ENCODE results near the gene NACC1. TPM values are rescaled to one million over a fixed set of nuclear protein-coding genes. Genes with fewer than 3 reads are reported as not detected.

Gene NACC1
- total and polyA plus RNA-seq, 2 of the 13 experiments (the other 11 are each of a cell fraction or from before 2014, with no cell fraction given) = 31.8 to 42.3 TPM

DNA sequence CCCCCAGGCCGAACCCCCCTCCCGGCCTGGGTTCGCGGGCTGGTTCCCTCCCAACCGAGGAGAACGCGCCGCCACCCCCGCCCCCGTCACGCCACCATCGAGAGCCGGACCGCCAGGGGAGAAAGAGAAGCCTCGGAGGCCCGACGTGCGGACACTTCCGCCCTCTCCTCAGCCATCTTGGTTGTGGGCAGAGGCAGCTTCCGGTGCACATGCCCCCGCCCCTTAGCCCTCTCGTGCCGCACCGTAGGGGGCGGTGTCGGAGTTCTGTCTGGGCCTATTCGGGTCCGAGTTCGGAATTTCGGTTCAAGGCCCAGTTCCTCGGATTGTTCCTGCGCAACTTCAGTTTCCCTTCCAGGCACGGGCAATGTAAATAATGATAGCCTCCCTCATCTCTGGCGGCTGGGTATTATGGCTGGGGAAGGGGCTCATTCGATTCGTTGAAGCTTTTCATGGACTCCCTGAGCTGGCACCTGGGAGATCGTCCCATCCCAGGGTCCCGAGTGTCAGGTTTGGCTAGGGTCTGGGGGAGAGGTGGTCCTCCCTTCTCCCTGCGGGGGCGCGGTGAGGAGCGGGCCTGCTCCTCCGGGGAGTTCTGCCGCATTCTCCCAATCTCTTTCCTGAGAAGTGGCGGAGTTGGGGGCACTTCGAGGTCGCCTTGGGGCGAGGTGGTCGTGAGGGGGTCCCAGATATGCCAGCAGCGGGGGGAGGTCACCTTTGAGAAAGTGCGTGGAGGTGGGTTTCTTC, 32.3 kb downstream of the NACC1 start, which contains the start of the genes IER2 and STX10 (continued):
- TF ChIP-seq ZNF784 (CRISPR knock-in tag; IDR thresholded peaks at IDR 0.05; ENCODE audit: borderline replicate concordance) (no peak; the same call in 1 of the 2 replicates), ZSCAN22 (CRISPR knock-in tag; IDR thresholded peaks at IDR 0.05) (no peak), TOPORS (CRISPR knock-in tag; IDR thresholded peaks at IDR 0.05) (peak; percentile 69; the same call in 1 of the 2 replicates), ZNF576 (CRISPR knock-in tag; IDR thresholded peaks at IDR 0.05) (no peak), USF2 (IDR thresholded peaks at IDR 0.05; ENCODE audit: low read depth, low read length) (no peak), USF2 (CRISPR knock-in tag; IDR thresholded peaks at IDR 0.05; ENCODE audit: borderline replicate concordance) (no peak; the same call in 1 of the 2 replicates), TP53 (CRISPR knock-in tag; conservative IDR thresholded peaks at IDR 0.05) (no peak), RNF2 (conservative IDR thresholded peaks at IDR 0.05; ENCODE audit: low read depth) (no peak), PAX8 (CRISPR knock-in tag; IDR thresholded peaks at IDR 0.05; ENCODE audit: borderline replicate concordance) (no peak), BRD4 (CRISPR knock-in tag; IDR thresholded peaks at IDR 0.05) (no peak), ZNF317 (CRISPR knock-in tag; IDR thresholded peaks at IDR 0.05) (peak; percentile 54; the same call in 1 of the 2 replicates), HOXA3 (CRISPR knock-in tag; IDR thresholded peaks at IDR 0.05) (peak; percentile 95), EHMT2 (IDR thresholded peaks at IDR 0.05; ENCODE audit: borderline replicate concordance, low read depth, low read length) (no peak), AKAP8 (CRISPR knock-in tag; IDR thresholded peaks at IDR 0.05) (no peak), MXD4 (CRISPR knock-in tag; IDR thresholded peaks at IDR 0.05) (peak; percentile 81; the same call in 1 of the 2 replicates), ZNF207 (IDR thresholded peaks at IDR 0.05; ENCODE audit: borderline replicate concordance) (no peak), ZKSCAN5 (CRISPR knock-in tag; IDR thresholded peaks at IDR 0.05) (no peak), SIX4 (CRISPR knock-in tag; IDR thresholded peaks at IDR 0.05) (0 out of 2 replicates have a peak, but pooled peaks have one; percentile 39)
- TF ChIP-seq, protein P1, sequence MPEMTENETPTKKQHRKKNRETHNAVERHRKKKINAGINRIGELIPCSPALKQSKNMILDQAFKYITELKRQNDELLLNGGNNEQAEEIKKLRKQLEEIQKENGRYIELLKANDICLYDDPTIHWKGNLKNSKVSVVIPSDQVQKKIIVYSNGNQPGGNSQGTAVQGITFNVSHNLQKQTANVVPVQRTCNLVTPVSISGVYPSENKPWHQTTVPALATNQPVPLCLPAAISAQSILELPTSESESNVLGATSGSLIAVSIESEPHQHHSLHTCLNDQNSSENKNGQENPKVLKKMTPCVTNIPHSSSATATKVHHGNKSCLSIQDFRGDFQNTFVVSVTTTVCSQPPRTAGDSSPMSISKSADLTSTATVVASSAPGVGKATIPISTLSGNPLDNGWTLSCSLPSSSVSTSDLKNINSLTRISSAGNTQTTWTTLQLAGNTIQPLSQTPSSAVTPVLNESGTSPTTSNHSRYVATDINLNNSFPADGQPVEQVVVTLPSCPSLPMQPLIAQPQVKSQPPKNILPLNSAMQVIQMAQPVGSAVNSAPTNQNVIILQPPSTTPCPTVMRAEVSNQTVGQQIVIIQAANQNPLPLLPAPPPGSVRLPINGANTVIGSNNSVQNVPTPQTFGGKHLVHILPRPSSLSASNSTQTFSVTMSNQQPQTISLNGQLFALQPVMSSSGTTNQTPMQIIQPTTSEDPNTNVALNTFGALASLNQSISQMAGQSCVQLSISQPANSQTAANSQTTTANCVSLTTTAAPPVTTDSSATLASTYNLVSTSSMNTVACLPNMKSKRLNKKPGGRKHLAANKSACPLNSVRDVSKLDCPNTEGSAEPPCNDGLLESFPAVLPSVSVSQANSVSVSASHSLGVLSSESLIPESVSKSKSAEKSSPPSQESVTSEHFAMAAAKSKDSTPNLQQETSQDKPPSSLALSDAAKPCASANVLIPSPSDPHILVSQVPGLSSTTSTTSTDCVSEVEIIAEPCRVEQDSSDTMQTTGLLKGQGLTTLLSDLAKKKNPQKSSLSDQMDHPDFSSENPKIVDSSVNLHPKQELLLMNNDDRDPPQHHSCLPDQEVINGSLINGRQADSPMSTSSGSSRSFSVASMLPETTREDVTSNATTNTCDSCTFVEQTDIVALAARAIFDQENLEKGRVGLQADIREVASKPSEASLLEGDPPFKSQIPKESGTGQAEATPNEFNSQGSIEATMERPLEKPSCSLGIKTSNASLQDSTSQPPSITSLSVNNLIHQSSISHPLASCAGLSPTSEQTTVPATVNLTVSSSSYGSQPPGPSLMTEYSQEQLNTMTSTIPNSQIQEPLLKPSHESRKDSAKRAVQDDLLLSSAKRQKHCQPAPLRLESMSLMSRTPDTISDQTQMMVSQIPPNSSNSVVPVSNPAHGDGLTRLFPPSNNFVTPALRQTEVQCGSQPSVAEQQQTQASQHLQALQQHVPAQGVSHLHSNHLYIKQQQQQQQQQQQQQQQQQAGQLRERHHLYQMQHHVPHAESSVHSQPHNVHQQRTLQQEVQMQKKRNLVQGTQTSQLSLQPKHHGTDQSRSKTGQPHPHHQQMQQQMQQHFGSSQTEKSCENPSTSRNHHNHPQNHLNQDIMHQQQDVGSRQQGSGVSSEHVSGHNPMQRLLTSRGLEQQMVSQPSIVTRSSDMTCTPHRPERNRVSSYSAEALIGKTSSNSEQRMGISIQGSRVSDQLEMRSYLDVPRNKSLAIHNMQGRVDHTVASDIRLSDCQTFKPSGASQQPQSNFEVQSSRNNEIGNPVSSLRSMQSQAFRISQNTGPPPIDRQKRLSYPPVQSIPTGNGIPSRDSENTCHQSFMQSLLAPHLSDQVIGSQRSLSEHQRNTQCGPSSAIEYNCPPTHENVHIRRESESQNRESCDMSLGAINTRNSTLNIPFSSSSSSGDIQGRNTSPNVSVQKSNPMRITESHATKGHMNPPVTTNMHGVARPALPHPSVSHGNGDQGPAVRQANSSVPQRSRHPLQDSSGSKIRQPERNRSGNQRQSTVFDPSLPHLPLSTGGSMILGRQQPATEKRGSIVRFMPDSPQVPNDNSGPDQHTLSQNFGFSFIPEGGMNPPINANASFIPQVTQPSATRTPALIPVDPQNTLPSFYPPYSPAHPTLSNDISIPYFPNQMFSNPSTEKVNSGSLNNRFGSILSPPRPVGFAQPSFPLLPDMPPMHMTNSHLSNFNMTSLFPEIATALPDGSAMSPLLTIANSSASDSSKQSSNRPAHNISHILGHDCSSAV (CRISPR knock-in tag; IDR thresholded peaks at IDR 0.05; ENCODE audit: borderline replicate concordance) = no peak

Measured in HepG2 (cell line).